Measurements from ENCODE around the gene ROR2. TPM values are rescaled to one million over a fixed set of nuclear protein-coding genes. Genes with fewer than 3 reads are reported as not detected.

ROR2 gene
- total and polyA plus RNA-seq, 2 of the 13 experiments (the other 11 are each of a cell fraction or from before 2014, with no cell fraction given) = not detected

- TF ChIP-seq CEBPZ (IDR thresholded peaks at IDR 0.05; ENCODE audit: low read length) = no peak
- no peak for TF ChIP-seq ZNF589 (CRISPR knock-in tag; conservative IDR thresholded peaks at IDR 0.05)
- no peak for TF ChIP-seq SOX6 (IDR thresholded peaks at IDR 0.05)
- no peak for TF ChIP-seq SOX6 (CRISPR knock-in tag; IDR thresholded peaks at IDR 0.05)
- no peak for TF ChIP-seq STAT5B (CRISPR knock-in tag; IDR thresholded peaks at IDR 0.05)
These were observed 203.1 kb downstream of the ROR2 start (continued) for GRCh38 chr9:91746904-91747303.

- ATAC-seq (no peak), DNase-seq (ENCODE audit: low spot score) (no peak), FAIRE-seq (no peak)
- no TSS peak for BruUV-seq (replicated peaks)
- no peak overlapping the region for H3K4me2 ChIP-seq (ENCODE audit: low read depth, low read length)
- WGBS (ENCODE audit: low lambda C conversion rate) = 47% methylated on average over 10 of the region's 10 CpGs
- H3K27ac ChIP-seq (ENCODE audit: extremely low read length, insufficient read depth, low read length) = no peak overlapping the region
- ChIA-PET POLR2A (no interaction called here), CTCF (ENCODE audit: low intra/inter-chr PET ratio, low total read pairs) (no interaction called here)
- no peaks in the 10 kb centered on the region for H4K20me1 ChIP-seq (ENCODE audit: insufficient read depth, low read length)
- no peaks in the 10 kb centered on the region for H3K36me3 ChIP-seq (replicated peaks in 1 of 2; ENCODE audit: control insufficient read depth in 1 of 2, insufficient read depth in 2 of 2, low read length in 2 of 2)
- H3K9me3 ChIP-seq (ENCODE audit: low read length) = no peaks in the 10 kb centered on the region
- no peaks in the 10 kb centered on the region for H3K79me2 ChIP-seq (ENCODE audit: insufficient read depth, low read length)
- no peak overlapping the region for H3K9ac ChIP-seq (ENCODE audit: insufficient read depth, low read depth, low read length)
- H2AFZ ChIP-seq (ENCODE audit: low read length) = no peak overlapping the region
- no peak overlapping the region for H3K4me3 ChIP-seq (replicated peaks in 1 of 3; ENCODE audit: insufficient read depth in 1 of 3, low read depth in 2 of 3, low read length in 3 of 3)
- peaks cover 0 to 16% of the 10 kb centered on the region in 2 experiments; a peak in 3 of 5 replicates for H3K27me3 ChIP-seq (ENCODE audit: control insufficient read depth in 1 of 2, insufficient read depth in 2 of 2, low read length in 2 of 2)
- intact Hi-C loops (cut with micrococcal nuclease; ENCODE audit: unreplicated experiment) (no loop called here), in situ Hi-C loops (cut with HindIII; ENCODE audit: extremely low pct_ligation_motif_present, low pct_unique_long_range_greater_than_20kb) (no loop called here)
- no peaks in the 10 kb centered on the region for H3K4me1 ChIP-seq (ENCODE audit: insufficient read depth, low read length)
- no peak for TF ChIP-seq TCF12 (IDR thresholded peaks at IDR 0.05)
- no peak for TF ChIP-seq TCF12 (CRISPR knock-in tag; IDR thresholded peaks at IDR 0.05)
- TF ChIP-seq TFDP1 (CRISPR knock-in tag; IDR thresholded peaks at IDR 0.05; ENCODE audit: borderline replicate concordance) = no peak
- TF ChIP-seq RBAK (CRISPR knock-in tag; IDR thresholded peaks at IDR 0.05) = no peak
- TF ChIP-seq HCFC1 (IDR thresholded peaks at IDR 0.05; ENCODE audit: low read depth, low read length) = no peak
- TF ChIP-seq PRMT3 (CRISPR knock-in tag; IDR thresholded peaks at IDR 0.05; ENCODE audit: borderline replicate concordance, low read depth) = no peak
- TF ChIP-seq TMF1 (CRISPR knock-in tag; IDR thresholded peaks at IDR 0.05; ENCODE audit: low read depth) = no peak
- no peak for TF ChIP-seq ZNF780A (CRISPR knock-in tag; IDR thresholded peaks at IDR 0.05)
- TF ChIP-seq PRDM10 (CRISPR knock-in tag; IDR thresholded peaks at IDR 0.05; ENCODE audit: low read depth) = no peak
- TF ChIP-seq ZNF329 (CRISPR knock-in tag; IDR thresholded peaks at IDR 0.05; ENCODE audit: low read depth) = no peak
- TF ChIP-seq ZBTB21 (CRISPR knock-in tag; IDR thresholded peaks at IDR 0.05) = no peak
- TF ChIP-seq ATF5 (CRISPR knock-in tag; IDR thresholded peaks at IDR 0.05; ENCODE audit: low read depth) = no peak
These were observed 203.7 kb downstream of the ROR2 start for GRCh38 chr9:91746357-91746756.
